ENCODE results near the gene FAM184A. TPM values are rescaled to one million over a fixed set of nuclear protein-coding genes. Genes with fewer than 3 reads are reported as not detected.
"Not testable (repeated sequence)": the region's sequence is repeated elsewhere in the genome, so short reads cannot be mapped to it uniquely, and the experiment has no call there.

FAM184A gene
- total RNA-seq, 2 donors from 2014 or later, result 0.85 to 0.95 TPM

GRCh38 chr6:119027465-119027864, 51.0 kb downstream of the FAM184A start:
- intact Hi-C loops (cut with DNase I, micrococcal nuclease), result no loop called here
- ATAC-seq (no peak), DNase-seq (no peak)

- no peak for DNase-seq
- ATAC-seq, result no peak
- intact Hi-C loops (cut with DNase I, micrococcal nuclease), result no loop called here
Observed at GRCh38 chr6:119026822-119027221, 51.6 kb downstream of the FAM184A start.

- ATAC-seq (no peak), DNase-seq (no peak)
- intact Hi-C loops (cut with DNase I, micrococcal nuclease), result no loop called here
Observed at GRCh38 chr6:119025793-119026192, 52.7 kb downstream of the FAM184A start.

DNA sequence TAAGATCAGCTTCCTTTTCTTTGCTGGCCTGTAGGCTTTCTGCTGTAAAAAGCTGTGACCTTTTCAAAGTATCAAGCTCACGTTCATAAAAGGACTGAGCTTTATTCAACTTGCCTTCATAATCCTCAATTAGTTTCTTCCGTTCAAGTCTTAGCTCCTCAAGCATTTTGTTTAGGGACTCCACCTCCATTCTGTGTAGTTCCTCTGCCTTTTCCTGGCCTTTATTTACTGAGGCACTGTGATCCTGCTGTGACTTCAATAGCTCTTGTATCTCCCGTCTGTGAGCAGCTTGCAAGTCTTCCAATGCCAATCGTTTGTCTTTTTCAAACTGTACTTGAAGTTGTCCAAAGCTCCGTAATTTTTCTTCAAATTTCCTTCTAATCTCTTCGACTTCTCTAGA, 54.4 kb downstream of the FAM184A start:
- no peak for ATAC-seq
- intact Hi-C loops (cut with DNase I, micrococcal nuclease), result no loop called here
- no peak for DNase-seq

DNA sequence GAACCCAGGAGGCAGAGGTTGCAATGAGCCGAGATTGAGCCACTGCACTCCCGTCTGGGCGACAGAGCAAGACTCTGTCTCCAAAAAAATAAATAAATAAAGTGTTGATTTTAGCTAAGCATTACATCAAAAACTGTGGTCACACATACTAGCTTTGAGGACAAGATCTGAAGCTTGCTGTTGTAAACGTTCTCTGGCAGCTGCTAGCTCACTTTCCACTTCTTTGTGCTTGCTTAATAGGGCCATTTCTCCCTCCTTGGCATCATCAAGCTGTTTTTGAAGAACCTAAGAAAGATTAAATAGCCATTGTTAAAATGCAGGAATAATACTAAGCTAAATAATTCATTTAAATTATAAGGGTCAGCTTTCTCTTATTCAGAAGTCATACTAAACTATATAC, 55.7 kb downstream of the FAM184A start:
- DNase-seq, result no peak
- no peak for ATAC-seq
- intact Hi-C loops (cut with DNase I, micrococcal nuclease), result no loop called here

DNA sequence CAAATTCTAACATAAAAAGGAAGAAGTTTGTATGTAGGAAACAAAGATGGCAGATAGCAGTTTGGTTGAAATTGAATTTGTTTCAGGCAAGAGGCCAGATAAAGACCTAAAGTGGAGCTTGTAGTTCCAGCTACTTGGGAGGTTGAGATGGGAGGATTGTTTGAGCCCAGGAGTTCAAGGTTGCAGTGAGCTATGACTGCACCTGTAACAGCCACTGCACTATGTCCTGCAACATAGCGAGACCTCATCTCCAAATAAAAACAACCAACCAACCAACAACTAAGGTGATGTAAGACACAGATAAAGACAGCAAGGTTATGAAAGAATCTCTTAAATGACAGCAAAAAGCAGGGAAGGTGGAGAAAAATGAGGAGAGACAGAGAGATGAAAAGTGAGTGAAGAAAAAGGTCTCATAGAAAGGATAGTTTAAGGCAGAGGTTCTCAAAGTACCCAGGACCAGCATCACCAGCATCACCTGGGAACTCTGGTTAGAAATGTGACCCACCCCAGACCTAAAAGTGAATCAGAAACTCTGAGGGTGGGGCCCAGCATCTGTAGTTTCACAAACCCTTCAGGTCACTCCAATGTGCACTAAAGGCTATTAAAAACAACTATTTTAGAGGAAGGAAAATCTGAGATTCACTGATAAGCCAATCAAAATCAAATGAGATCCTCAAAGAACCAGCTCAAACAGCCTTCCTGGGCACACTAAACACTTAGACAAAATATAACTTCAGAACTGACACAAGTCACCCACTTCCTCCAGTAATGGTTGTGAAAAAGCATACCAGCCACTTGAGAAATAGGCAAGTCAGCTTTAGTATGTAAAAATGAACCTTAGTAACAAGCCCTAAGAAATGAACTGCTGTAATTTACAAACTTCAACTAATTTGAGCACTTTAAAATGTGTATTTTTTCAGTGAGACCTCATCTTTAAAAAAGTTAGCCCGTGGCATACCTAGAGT, 57.6 kb downstream of the FAM184A start:
- DNase-seq (no peak), ATAC-seq (no peak)
- intact Hi-C loops (cut with DNase I, micrococcal nuclease), result no loop called here

- intact Hi-C loops (cut with DNase I, micrococcal nuclease); ATAC-seq; DNase-seq: not testable (repeated sequence)
Observed at GRCh38 chr6:119015165-119015564, 63.3 kb downstream of the FAM184A start.

- intact Hi-C loops (cut with DNase I, micrococcal nuclease), result no loop called here
- ATAC-seq, result no peak
- DNase-seq, result no peak
Observed at GRCh38 chr6:119012521-119012920, 65.9 kb downstream of the FAM184A start.

- DNase-seq; ATAC-seq; intact Hi-C loops (cut with DNase I, micrococcal nuclease): not testable (repeated sequence)
Observed at GRCh38 chr6:119009266-119009665, 69.2 kb downstream of the FAM184A start.

DNA sequence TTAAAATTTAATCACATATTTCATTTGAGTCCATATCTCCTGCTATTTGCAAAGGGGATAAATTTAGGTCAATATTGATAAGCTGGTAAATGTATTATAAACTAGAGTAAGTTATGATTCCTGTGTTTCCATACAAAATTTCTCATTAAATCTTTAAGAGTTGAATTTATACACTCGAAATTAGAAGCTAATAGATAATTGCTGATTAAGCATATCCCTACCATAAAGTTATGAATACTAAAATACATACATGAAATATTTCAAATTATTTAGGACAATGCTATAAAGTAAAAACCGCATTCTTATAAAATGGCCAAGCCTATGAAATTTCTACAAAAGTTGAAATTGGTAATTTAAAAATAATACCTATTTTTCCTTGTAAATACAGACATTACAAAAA, 71.5 kb downstream of the FAM184A start:
- DNase-seq, result no peak
- no peak for ATAC-seq
- intact Hi-C loops (cut with DNase I, micrococcal nuclease), result no loop called here

- ATAC-seq (no peak), DNase-seq (no peak)
- intact Hi-C loops (cut with DNase I, micrococcal nuclease), result no loop called here
Observed at GRCh38 chr6:119002069-119002468, 76.4 kb downstream of the FAM184A start.

DNA sequence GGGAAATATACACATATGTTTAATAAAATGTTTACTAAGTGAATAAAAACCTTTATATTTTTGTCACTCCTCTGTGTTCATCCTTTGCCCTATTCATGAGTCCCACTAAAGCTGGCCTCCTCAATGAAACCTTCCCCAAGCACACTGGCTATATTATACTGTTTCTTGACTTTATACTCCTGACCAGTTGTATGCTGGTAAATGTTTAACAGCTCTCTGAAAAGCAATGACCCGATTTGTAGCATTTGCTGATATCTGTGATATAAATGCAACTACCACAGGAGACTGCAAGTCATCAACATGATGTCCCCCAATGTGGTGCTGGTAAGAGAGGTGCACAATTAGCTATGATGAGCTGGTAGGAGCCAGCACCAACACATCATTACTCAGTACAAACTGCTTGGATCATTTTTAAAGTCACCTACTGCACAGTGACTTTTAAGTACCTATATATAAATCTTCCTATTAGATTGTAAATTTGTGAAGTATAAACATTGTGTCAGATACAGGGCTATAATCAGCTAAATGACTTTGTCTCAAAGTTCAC, 78.9 kb downstream of the FAM184A start:
- intact Hi-C loops (cut with DNase I, micrococcal nuclease), result no loop called here
- ATAC-seq, result peak; percentile 60
- DNase-seq, result no peak

- DNase-seq; intact Hi-C loops (cut with DNase I, micrococcal nuclease); ATAC-seq: not testable (repeated sequence)
Observed at GRCh38 chr6:118997426-118997825, 81.0 kb downstream of the FAM184A start.

GRCh38 chr6:118996289-118996820, 82.1 kb downstream of the FAM184A start:
- intact Hi-C loops (cut with DNase I, micrococcal nuclease), result no loop called here
- no peak for DNase-seq
- ATAC-seq, result no peak

DNA sequence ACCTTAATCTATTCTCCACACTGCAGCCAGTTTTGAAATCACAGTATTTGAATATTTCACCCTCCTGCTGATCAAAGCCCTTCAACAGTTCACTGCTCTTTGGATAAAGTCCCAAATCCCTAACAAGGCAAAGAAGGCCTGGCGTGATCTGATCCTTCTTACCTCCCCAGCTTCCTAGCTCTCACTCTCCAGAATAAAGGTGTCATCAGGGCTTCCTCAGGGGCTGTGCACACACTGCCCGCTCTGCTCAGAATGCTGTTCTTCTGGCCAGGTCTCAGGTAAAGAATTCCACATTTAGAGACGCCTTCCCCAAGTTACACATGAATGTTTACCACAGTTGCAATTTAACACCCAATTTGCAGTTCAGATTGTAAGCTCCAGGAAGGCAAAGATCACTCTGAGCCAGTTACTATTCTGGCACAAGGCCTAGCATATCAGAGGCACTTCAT, 84.6 kb downstream of the FAM184A start:
- intact Hi-C loops (cut with DNase I, micrococcal nuclease), result no loop called here
- DNase-seq (no peak), ATAC-seq (no peak)

- intact Hi-C loops (cut with DNase I, micrococcal nuclease), result no loop called here
Observed at GRCh38 chr6:118993358-118993757, 85.1 kb downstream of the FAM184A start.

GRCh38 chr6:118992186-118992795, 86.2 kb downstream of the FAM184A start:
- ATAC-seq, result no peak
- no peak for DNase-seq
- intact Hi-C loops (cut with DNase I, micrococcal nuclease), result no loop called here

More at GRCh38 chr6:118993358-118993757, 85.1 kb downstream of the FAM184A start:
- DNase-seq (no peak), ATAC-seq (no peak)

GRCh38 chr6:118986312-118986711, 92.2 kb downstream of the FAM184A start:
- DNase-seq, result no peak
- no peak for ATAC-seq
- intact Hi-C loops (cut with DNase I, micrococcal nuclease), result no loop called here

DNA sequence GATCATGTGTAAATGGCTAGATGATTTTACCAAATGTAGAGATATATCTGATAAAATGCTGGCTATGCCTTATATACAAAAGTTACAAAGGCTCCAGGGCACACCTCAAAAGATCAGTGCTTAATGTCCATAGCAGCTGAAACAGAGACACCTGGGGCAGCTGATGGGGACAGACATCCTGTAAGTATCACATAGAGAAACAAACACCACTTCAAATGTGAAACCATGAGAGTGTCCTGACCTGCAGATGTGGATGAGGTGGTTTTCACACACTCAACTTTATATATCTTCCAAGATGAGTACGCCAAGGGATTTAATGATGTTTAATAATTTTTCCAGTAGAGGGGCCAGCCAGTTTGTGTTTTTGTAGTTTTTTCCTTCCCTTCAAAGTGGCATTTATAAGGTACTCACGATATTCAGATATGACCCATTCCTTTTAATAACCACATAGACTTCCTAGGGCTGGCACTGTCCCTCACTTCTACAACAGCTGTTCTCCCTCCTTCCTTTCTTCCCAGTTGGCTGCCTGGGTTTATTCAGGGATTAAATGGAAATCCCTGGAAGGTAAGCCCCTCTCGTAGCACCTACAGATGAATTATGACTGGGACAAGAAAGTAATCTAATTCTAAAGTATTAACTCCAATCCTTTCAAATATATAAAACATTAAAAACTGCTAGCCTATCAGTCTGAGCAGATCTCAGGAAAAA, 93.2 kb downstream of the FAM184A start:
- no peak for DNase-seq
- intact Hi-C loops (cut with DNase I, micrococcal nuclease), result no loop called here
- ATAC-seq, result no peak

All from left colon (tissue), 2 donors.